A673 (cell line): ENCODE measurements around the gene APOL6. TPM values are rescaled to one million over a fixed set of nuclear protein-coding genes. Genes with fewer than 3 reads are reported as not detected.
A peak's percentile ranks its signal among the peaks of the same experiment; 100 is the strongest.

Experiments
- BruUV-seq: library from RNA; stranded (reverse); fragments of 400-500 nt; replicated peaks from 2 replicates; lab custom pipeline; 2021; lab: Mats Ljungman, UMichigan
- CTCF ChIA-PET: fragments of 300-600 bp; sonication (Branson Sonifier 250); formaldehyde crosslinking; loops from one replicate; lab custom pipeline; 2022; ENCODE audit warnings: antibody characterized with exemption; lab: Charles Lee
- POLR2A ChIA-PET: fragments of 300-600 bp; sonication (Branson Sonifier 250); formaldehyde crosslinking; loops from one replicate; lab custom pipeline; 2022; ENCODE audit warnings: antibody characterized with exemption; ENCODE audit not compliant: low non-redundant PET; lab: Charles Lee
- DNase-seq: peaks from one replicate; pipeline ENCODE4 v3.0.0-alpha.2; 2015; ENCODE audit warnings: low spot score
- H3K27ac ChIP-seq: fragments of 200-600 bp; sonication (generic); 2 replicates; pipeline ENCODE4 v1.5.1; 2016; ENCODE audit warnings: mixed run types, low read depth, mild to moderate bottlenecking, mixed read lengths, antibody characterized with exemption, low read length; ENCODE audit not compliant: poor library complexity, severe bottlenecking
- H3K27me3 ChIP-seq: fragments of 200-600 bp; sonication (generic); replicated peaks from 2 replicates; pipeline ENCODE4 v1.6.1; 2017; ENCODE audit warnings: mixed run types, low read depth, mild to moderate bottlenecking, mixed read lengths, antibody characterized with exemption, low read length; ENCODE audit not compliant: insufficient read depth, poor library complexity
- H3K36me3 ChIP-seq: fragments of 200-600 bp; sonication (generic); 2 replicates; pipeline ENCODE4 v1.6.1; 2016; ENCODE audit warnings: mixed run types, mild to moderate bottlenecking, mixed read lengths, antibody characterized with exemption, low read length; ENCODE audit not compliant: insufficient read depth, poor library complexity, severe bottlenecking
- H3K4me1 ChIP-seq: fragments of 200-600 bp; sonication (generic); 2 replicates; pipeline ENCODE4 v1.6.1; 2017; ENCODE audit warnings: mixed run types, mild to moderate bottlenecking, mixed read lengths, antibody characterized with exemption, low read length; ENCODE audit not compliant: insufficient read depth, poor library complexity, severe bottlenecking
- H3K4me3 ChIP-seq: fragments of 200-600 bp; sonication (generic); 2 replicates; pipeline ENCODE4 v1.5.1; 2016; ENCODE audit warnings: low read depth, mixed run types, mild to moderate bottlenecking, mixed read lengths, low read length; ENCODE audit not compliant: poor library complexity, severe bottlenecking
- H3K9me3 ChIP-seq: fragments of 200-600 bp; sonication (generic); 2 replicates; pipeline ENCODE4 v1.6.1; 2016; ENCODE audit warnings: mixed run types, low read depth, mild to moderate bottlenecking, mixed read lengths, antibody characterized with exemption, low read length; ENCODE audit not compliant: poor library complexity, severe bottlenecking
- CTCF ChIP-seq: fragments of 300-800, 200-600 bp; sonication (generic); conservative IDR thresholded peaks from 2 replicates; pipeline ENCODE4 v1.5.1; 2017; ENCODE audit warnings: low read depth, mild to moderate bottlenecking, antibody characterized with exemption, low read length, moderate library complexity, mixed read lengths
- EZH2 ChIP-seq: fragments of 200-600 bp; sonication (generic); IDR thresholded peaks from 2 replicates; pipeline ENCODE4 v1.6.1; 2017; ENCODE audit warnings: borderline replicate concordance, low read depth, mild to moderate bottlenecking, mixed read lengths, antibody characterized with exemption, low read length; ENCODE audit not compliant: poor library complexity, severe bottlenecking
- intact Hi-C: fragments of 100-400 bp; cut with micrococcal nuclease; formaldehyde crosslinking; loops from one replicate; pipeline ENCODE4 v1.10.0; 2022; ENCODE audit not compliant: unreplicated experiment
- total RNA-seq: library from RNA; stranded (reverse); gene quantifications from 2 replicates; pipeline ENCODE4 v1.2.3, GENCODE V29; 2021

Gene APOL6
- total RNA-seq, 1 experiment from 2014 or later, result 6.3 TPM

GRCh38 chr22:35711336-35711735 is 63.1 kb downstream of the APOL6 start:
- ChIA-PET POLR2A (interaction anchor here (0.6 to 0.7 kb wide), 2 partner anchors 21 to 361 kb away, joined by 3 to 8 read pairs; no protein-coding TSS in a partner anchor), CTCF (no interaction called here)
- no peak overlapping the region for H3K27ac ChIP-seq
- DNase-seq, result peak; percentile 50
- intact Hi-C loops, result loop anchor here (2.0 to 10.0 kb wide), 2 partner anchors 45 to 413 kb away; no protein-coding TSS in a partner anchor
- no peak overlapping the region for H3K4me3 ChIP-seq
- BruUV-seq, result no TSS peak
- no peaks in the 10 kb centered on the region for H3K27me3 ChIP-seq
- H3K36me3 ChIP-seq, result no peaks in the 10 kb centered on the region
- TF ChIP-seq EZH2 (no peak), CTCF (no peak)
- H3K4me1 ChIP-seq, result peaks cover 4% of the 10 kb centered on the region
- no peaks in the 10 kb centered on the region for H3K9me3 ChIP-seq

- no peaks in the 10 kb centered on the region for H3K36me3 ChIP-seq
- H3K9me3 ChIP-seq, result no peaks in the 10 kb centered on the region
- H3K4me3 ChIP-seq, result no peak overlapping the region
- no peak overlapping the region for H3K27ac ChIP-seq
- no peaks in the 10 kb centered on the region for H3K27me3 ChIP-seq
- TF ChIP-seq EZH2 (no peak), CTCF (0 out of 2 replicates have a peak, but pooled peaks have one; percentile 7)
- no peak for DNase-seq
- intact Hi-C loops, result loop anchor here (10.0 kb wide), 1 partner anchor 412 kb away; no protein-coding TSS in a partner anchor
- POLR2A ChIA-PET, result no interaction called here
- CTCF ChIA-PET, result no interaction called here
- H3K4me1 ChIP-seq, result peaks cover 4% of the 10 kb centered on the region
- BruUV-seq, result no TSS peak
Observed at GRCh38 chr22:35712672-35713071, 64.4 kb downstream of the APOL6 start.

GRCh38 chr22:35717572-35717971 is 69.3 kb downstream of the APOL6 start, which contains the start of gene APOL5:
TSS of gene APOL5 (plus strand) at chr22:35717872. CDS start at chr22:35717872, 0 bp downstream.
- H3K27me3 ChIP-seq, result no peaks in the 10 kb centered on the region
- H3K9me3 ChIP-seq, result no peaks in the 10 kb centered on the region
- DNase-seq, result no peak
- no peak within 1 kb of the TSS for H3K27ac ChIP-seq
- no peaks in the 10 kb centered on the region for H3K4me1 ChIP-seq
- ChIA-PET CTCF (no interaction called here), POLR2A (no interaction called here)
- H3K4me3 ChIP-seq, result no peak within 1 kb of the TSS
- no peaks in the 10 kb centered on the region for H3K36me3 ChIP-seq
- no peak for TF ChIP-seq CTCF
- intact Hi-C loops, result loop anchor here (10.0 kb wide), 1 partner anchor 407 kb away; no protein-coding TSS in a partner anchor
- BruUV-seq, result no TSS peak

Other genes starting within 250 kb of the APOL6 start
- gene MCM5, start 248.3 kb upstream of the APOL6 start, total RNA-seq, result 245 and 261 TPM in 2 replicates
- gene RASD2, start 107.6 kb upstream of the APOL6 start, total RNA-seq, result 1.3 and 3.1 TPM in 2 replicates
- 0.30 and 0.46 TPM in 2 replicates for gene MB, start 31.1 kb upstream of the APOL6 start, total RNA-seq
- gene APOL5, start 69.4 kb downstream of the APOL6 start, total RNA-seq, result not detected in 2 replicates